Endothelial cell of umbilical vein (primary cell): ENCODE results near the gene PAEP. TPM values are rescaled to one million over a fixed set of nuclear protein-coding genes. Genes with fewer than 3 reads are reported as not detected.

Experiments used
- BruUV-seq: library from RNA; stranded (reverse); fragments of 400-500 nt; replicated peaks from 2 replicates; lab custom pipeline; 2021; lab: Mats Ljungman, UMichigan
- CTCF ChIA-PET: fragments of 300-600, 350-600 bp; sonication (Branson Sonifier 250); formaldehyde crosslinking; loops from one replicate; lab custom pipeline; 2021; ENCODE audit warnings: antibody characterized with exemption, inconsistent platforms; lab: Charles Lee
- POLR2A ChIA-PET: fragments of 300-600, 350-600 bp; sonication (Branson Sonifier 250); formaldehyde crosslinking; loops from one replicate; lab custom pipeline; 2021; ENCODE audit warnings: antibody characterized with exemption, inconsistent platforms; lab: Charles Lee
- DNase-seq: peaks from one replicate; pipeline ENCODE4 v3.0.0-alpha.2; 2011; ENCODE audit warnings: low read depth, low spot score
- FAIRE-seq: peaks from 2 replicates; lab custom pipeline; 2011; peaks lifted over from hg19 to GRCh38; lab: Jason Lieb, UNC
- H2AFZ ChIP-seq: 2 replicates; pipeline ENCODE4 v1.6.0; 2012; ENCODE audit warnings: low read depth, low read length, control low read depth, inconsistent platforms
- H3K27ac ChIP-seq: 2 replicates; pipeline ENCODE4 v1.5.1; 2011; ENCODE audit warnings: low read depth, mild to moderate bottlenecking, control low read depth, low read length, moderate library complexity; ENCODE audit not compliant: insufficient read depth
- H3K27me3 ChIP-seq, 2 experiments: 2 replicates each; pipeline versions ENCODE4 v1.6.0 to v1.6.1; 2011; ENCODE audit warnings: low read length in 2 of 2, mixed read lengths in 1 of 2; ENCODE audit not compliant: control insufficient read depth in 2 of 2, insufficient read depth in 2 of 2
- H3K36me3 ChIP-seq, 2 experiments: 2 replicates in 1 of 2; 3 replicates in 1 of 2; pipeline ENCODE4 v1.5.1; 2011; ENCODE audit warnings: low read length in 2 of 2, mild to moderate bottlenecking in 1 of 2, moderate library complexity in 1 of 2; ENCODE audit not compliant: control insufficient read depth in 2 of 2, insufficient read depth in 2 of 2; ENCODE audit errors: extremely low read depth in 1 of 2
- H3K4me1 ChIP-seq: 3 replicates; pipeline ENCODE4 v1.5.1; 2011; ENCODE audit warnings: mild to moderate bottlenecking, low read length; ENCODE audit not compliant: control insufficient read depth, insufficient read depth; ENCODE audit errors: extremely low read depth
- H3K4me2 ChIP-seq: 2 replicates; pipeline ENCODE4 v1.6.1; 2011; ENCODE audit warnings: low read length, control low read depth, mixed read lengths; ENCODE audit not compliant: insufficient read depth
- H3K4me3 ChIP-seq, 3 experiments: fragments of 200-600 bp in 1 of 3; sonication (generic), shearing (Covaris generic) in 1 of 3; replicated peaks in 1 of 3; 2 replicates each; pipeline ENCODE4 v1.5.1; 2011 to 2016; ENCODE audit warnings: control low read depth in 3 of 3, low read length in 3 of 3, mild to moderate bottlenecking in 2 of 3, inconsistent platforms in 1 of 3, low read depth in 1 of 3, moderate library complexity in 1 of 3; ENCODE audit not compliant: insufficient read depth in 1 of 3
- H3K79me2 ChIP-seq: 2 replicates; pipeline ENCODE4 v1.6.0; 2012; ENCODE audit warnings: low read length, inconsistent platforms; ENCODE audit not compliant: control insufficient read depth, insufficient read depth
- H3K9ac ChIP-seq: replicated peaks from 2 replicates; pipeline ENCODE3; 2011; ENCODE audit warnings: low read length, control low read depth; ENCODE audit not compliant: insufficient read depth; ENCODE audit errors: extremely low read depth
- H3K9me1 ChIP-seq: replicated peaks from 3 replicates; pipeline ENCODE4 v1.6.0; 2011; ENCODE audit warnings: mild to moderate bottlenecking, low read length; ENCODE audit not compliant: control insufficient read depth, insufficient read depth; ENCODE audit errors: extremely low read depth
- H3K9me3 ChIP-seq: replicated peaks from 2 replicates; pipeline ENCODE4 v1.5.1; 2012; ENCODE audit warnings: low read length, inconsistent platforms; ENCODE audit not compliant: control insufficient read depth, insufficient read depth
- H4K20me1 ChIP-seq: replicated peaks from 2 replicates; pipeline ENCODE3; 2011; ENCODE audit warnings: mild to moderate bottlenecking, low read length; ENCODE audit not compliant: control insufficient read depth, insufficient read depth; ENCODE audit errors: extremely low read depth
- EZH2 ChIP-seq: IDR thresholded peaks from 2 replicates; pipeline ENCODE4 v1.6.1; 2012; ENCODE audit warnings: borderline replicate concordance, low read depth, mild to moderate bottlenecking, moderate library complexity, low read length, inconsistent platforms; ENCODE audit not compliant: severe bottlenecking
- FOS ChIP-seq: IDR thresholded peaks from 2 replicates; pipeline ENCODE4 v1.6.1; 2011; ENCODE audit warnings: mild to moderate bottlenecking, low read length, moderate library complexity, borderline replicate concordance; ENCODE audit not compliant: insufficient read depth
- GATA2 ChIP-seq: IDR thresholded peaks from 2 replicates; pipeline ENCODE4 v1.7.0; 2011; ENCODE audit warnings: low read depth, mild to moderate bottlenecking, moderate library complexity, mixed read lengths, low read length; ENCODE audit not compliant: insufficient read length, insufficient read depth
- JUN ChIP-seq: IDR thresholded peaks from 2 replicates; pipeline ENCODE4 v1.6.1; 2011; ENCODE audit warnings: borderline replicate concordance, low read depth; ENCODE audit not compliant: insufficient read length, insufficient read depth
- MYC ChIP-seq: IDR thresholded peaks from one replicate; pipeline ENCODE4 v1.6.1; 2011; ENCODE audit warnings: mild to moderate bottlenecking, low read depth, low read length
- POLR2A ChIP-seq: IDR thresholded peaks from 2 replicates; pipeline ENCODE4 v1.6.1; 2012; ENCODE audit warnings: low read depth, mild to moderate bottlenecking, control low read depth, low read length
- POLR2AphosphoS5 ChIP-seq: IDR thresholded peaks from 2 replicates; pipeline ENCODE4 v1.6.1; 2012; ENCODE audit warnings: low read depth, mild to moderate bottlenecking, control low read depth, low read length, moderate library complexity; ENCODE audit not compliant: insufficient read depth
- dilution Hi-C: fragments of 300-500 bp; cut with MboI; formaldehyde crosslinking; loops from one replicate; pipeline ENCODE4 v1.15.0; 2019; ENCODE audit warnings: low sequenced_read_pairs; ENCODE audit not compliant: extremely low pct_ligation_motif_present
- intact Hi-C: fragments of 100-400 bp; cut with micrococcal nuclease; formaldehyde crosslinking; loops from one replicate; pipeline ENCODE4 v1.10.0; 2022
- polyA plus RNA-seq, 4 experiments: library from polyadenylated mRNA; depleted of rRNA in 3 of 4; stranded (reverse) in 3 of 4; unstranded in 1 of 4; fragments of >200 nt; gene quantifications; 2 replicates each; pipeline versions ENCODE4 v1.2.1 to v1.2.3, GENCODE V29; 2011 to 2012; ENCODE audit warnings: missing spikeins in 1 of 4
- total RNA-seq: library from RNA; stranded (reverse); gene quantifications from 2 replicates; pipeline ENCODE4 v1.2.3, GENCODE V29; 2021
- TF ChIP-seq, protein P1 (sequence below), 2 donors: IDR thresholded peaks; 1 replicate in 1 of 2; 2 replicates in 1 of 2; pipeline ENCODE4 v1.5.1; 2011; ENCODE audit warnings: low read length in 2 of 2, mild to moderate bottlenecking in 2 of 2, moderate library complexity in 2 of 2, control low read depth in 1 of 2, inconsistent platforms in 1 of 2, low read depth in 1 of 2; ENCODE audit not compliant: insufficient read depth in 1 of 2; ENCODE audit errors: extremely low read depth in 1 of 2
- TF ChIP-seq, protein P2 (sequence below): IDR thresholded peaks from 2 replicates; pipeline ENCODE4 v1.6.1; 2011; ENCODE audit not compliant: insufficient read depth, insufficient read length

Gene PAEP
- total and polyA plus RNA-seq, 2 donors (not counting 3 experiments of a cell fraction or from before 2014, with no cell fraction given): not detected

DNA sequence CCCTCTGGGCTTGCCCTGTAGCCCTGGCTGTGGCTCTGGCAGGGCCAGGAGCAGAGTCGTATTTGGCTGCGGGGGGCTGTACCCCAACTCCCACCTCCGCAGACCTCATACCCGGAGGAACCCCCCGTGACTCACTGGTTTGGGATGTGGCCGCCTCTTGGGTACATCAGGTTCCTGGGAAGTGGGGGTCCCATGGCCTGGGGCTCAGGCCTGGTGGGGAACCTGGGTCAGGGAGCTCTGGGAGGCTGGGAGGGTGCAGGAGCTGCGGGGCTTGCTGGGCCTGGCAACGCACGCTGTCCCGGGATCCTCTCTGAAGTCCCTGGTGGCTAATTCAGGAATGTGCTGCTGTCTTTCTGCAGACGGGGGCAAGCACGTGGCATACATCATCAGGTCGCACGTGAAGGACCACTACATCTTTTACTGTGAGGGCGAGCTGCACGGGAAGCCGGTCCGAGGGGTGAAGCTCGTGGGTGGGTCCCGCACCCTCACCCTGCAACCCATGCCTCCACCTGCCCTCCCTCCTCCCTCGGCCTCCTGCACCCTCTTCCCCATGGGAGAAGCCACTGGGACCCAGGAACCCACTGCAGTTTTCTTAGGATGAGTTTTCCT is 37.9 kb upstream of the PAEP start:
- Histone ChIP-seq H3K4me2 (no peak overlapping the region), H3K9me3 (no peaks in the 10 kb centered on the region), H3K9me1 (no peaks in the 10 kb centered on the region), H3K36me3 (no peaks in the 10 kb centered on the region), H3K27ac (no peak overlapping the region), H3K27me3 (no peaks in the 10 kb centered on the region), H3K4me3 (no peak overlapping the region), H3K4me1 (no peaks in the 10 kb centered on the region), H4K20me1 (no peaks in the 10 kb centered on the region), H2AFZ (no peak overlapping the region), H3K79me2 (no peaks in the 10 kb centered on the region), H3K9ac (no peak overlapping the region)
- no peak for TF ChIP-seq POLR2AphosphoS5
- TF ChIP-seq GATA2: no peak
- TF ChIP-seq, protein P1, sequence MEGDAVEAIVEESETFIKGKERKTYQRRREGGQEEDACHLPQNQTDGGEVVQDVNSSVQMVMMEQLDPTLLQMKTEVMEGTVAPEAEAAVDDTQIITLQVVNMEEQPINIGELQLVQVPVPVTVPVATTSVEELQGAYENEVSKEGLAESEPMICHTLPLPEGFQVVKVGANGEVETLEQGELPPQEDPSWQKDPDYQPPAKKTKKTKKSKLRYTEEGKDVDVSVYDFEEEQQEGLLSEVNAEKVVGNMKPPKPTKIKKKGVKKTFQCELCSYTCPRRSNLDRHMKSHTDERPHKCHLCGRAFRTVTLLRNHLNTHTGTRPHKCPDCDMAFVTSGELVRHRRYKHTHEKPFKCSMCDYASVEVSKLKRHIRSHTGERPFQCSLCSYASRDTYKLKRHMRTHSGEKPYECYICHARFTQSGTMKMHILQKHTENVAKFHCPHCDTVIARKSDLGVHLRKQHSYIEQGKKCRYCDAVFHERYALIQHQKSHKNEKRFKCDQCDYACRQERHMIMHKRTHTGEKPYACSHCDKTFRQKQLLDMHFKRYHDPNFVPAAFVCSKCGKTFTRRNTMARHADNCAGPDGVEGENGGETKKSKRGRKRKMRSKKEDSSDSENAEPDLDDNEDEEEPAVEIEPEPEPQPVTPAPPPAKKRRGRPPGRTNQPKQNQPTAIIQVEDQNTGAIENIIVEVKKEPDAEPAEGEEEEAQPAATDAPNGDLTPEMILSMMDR (IDR thresholded peaks at IDR 0.05; ENCODE audit: extremely low read depth in 1 of 2, insufficient read depth in 1 of 2, low read depth in 1 of 2, low read length in 2 of 2): no peak
- no peak for TF ChIP-seq EZH2
- no peak for TF ChIP-seq JUN
- TF ChIP-seq, protein P2, sequence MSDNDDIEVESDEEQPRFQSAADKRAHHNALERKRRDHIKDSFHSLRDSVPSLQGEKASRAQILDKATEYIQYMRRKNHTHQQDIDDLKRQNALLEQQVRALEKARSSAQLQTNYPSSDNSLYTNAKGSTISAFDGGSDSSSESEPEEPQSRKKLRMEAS: no peak
- TF ChIP-seq POLR2A: no peak
- no peak for TF ChIP-seq FOS
- no peak for TF ChIP-seq MYC
- ChIA-PET POLR2A (no interaction called here), CTCF (no interaction called here)
- no TSS peak for BruUV-seq
- FAIRE-seq (no peak), DNase-seq (no peak)
- intact Hi-C loops: no loop called here
- dilution Hi-C loops: no loop called here
